CD4-positive, alpha-beta T cell treated with Interleukin-1 beta for 1 hour (primary cell): Measurements from ENCODE around the gene TUBGCP6.

Experiments
- DNase-seq, 2 donors: peaks; one replicate each; pipeline ENCODE4 v3.0.0-alpha.2; 2020 to 2022

TUBGCP6 gene

DNA sequence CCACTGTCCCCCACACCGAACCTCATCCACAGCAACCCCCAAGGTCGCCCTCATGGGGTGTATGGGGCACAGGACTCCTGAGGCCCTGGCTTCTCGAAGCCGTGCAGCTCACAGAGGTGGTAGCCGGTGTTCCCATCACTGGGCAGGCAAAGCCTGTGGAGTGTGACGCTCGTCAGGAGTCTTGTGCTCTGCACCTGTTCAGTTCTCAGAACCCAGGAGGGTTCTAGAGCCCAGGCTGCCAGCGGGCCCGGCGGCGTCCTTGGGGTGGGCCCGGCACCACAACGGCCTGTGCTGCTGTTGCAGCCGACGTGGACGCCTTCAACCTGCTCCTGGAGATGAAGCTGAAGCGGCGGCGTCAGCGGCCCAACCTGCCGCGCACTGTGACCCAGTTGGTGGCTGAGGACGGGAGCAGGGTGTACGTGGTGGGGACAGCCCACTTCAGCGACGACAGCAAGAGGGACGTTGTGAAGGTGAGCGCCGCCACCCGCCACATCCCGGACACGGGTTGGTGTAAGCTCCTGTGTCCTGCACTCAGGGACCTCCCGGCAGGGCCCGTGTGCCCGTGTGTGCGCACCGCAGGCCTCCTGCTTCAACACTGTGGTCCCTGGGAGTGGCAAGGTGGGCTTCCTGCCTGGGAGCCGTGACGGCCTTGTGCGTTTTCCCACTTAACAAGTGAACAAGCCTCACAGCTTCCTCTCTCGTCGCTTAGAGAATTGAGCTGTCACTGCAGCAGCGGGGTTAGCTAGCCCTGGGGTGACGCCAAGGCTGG is 50.6 kb downstream of the TUBGCP6 start:
- no peak for DNase-seq

DNA sequence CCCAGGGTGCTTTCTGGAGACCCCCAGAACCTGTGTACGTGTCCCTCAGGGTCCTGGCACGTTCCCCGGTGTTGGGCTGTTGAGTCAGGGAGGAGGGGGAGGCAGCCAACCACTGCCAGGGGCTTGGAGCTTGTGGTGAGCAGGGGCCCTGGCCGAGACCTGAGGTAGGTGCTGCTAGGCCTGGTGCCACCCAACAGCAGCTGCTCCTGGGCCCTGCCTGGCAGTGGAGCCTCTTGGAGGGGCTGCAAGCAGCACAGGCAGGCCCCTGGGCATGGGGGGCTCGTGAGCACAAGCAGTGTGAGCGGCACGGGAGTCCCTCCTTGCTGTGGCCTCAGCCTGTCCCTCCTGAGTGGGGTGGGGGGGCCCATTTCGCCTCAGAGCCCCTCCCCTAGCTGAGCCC is 51.2 kb downstream of the TUBGCP6 start:
- DNase-seq, result no peak

DNA sequence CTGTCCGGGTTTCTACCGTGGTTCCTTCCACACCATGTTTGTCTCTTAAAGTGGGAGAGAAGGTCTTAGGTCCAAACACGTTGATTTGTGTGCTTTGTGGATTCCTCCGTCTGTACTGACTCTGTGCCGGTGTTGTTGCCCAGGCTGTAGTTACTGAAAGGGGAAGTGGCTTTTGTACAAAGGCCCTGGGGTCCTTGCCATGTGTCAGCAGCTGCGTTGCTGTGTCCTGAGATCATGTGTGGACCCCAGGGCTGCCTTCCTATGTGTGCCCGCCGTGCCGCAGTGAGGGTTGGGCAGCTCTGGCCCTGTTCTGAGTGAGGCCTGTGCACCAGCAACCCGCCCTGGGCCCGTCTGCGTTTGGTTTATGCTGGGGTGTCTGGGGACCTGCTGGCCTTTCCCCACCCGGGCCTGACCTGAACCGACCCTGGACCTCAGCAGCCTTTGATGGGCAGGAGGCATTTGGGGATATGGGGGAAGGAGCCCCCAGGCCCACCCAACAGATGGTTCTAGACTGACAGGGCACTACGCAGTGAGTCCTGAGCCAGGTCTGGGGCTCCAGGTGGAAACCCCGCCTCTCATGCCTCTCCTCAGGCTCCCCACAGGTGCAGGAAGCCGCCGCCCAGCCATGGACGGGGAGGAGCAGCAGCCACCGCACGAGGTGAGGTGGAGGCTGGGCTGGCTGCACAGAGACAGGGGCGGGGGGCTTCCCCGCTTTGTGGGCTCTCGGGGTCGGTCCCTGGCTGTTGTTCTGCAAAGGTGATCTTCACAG is 52.2 kb downstream of the TUBGCP6 start:
- DNase-seq, result peak; percentile 65 to 77

DNA sequence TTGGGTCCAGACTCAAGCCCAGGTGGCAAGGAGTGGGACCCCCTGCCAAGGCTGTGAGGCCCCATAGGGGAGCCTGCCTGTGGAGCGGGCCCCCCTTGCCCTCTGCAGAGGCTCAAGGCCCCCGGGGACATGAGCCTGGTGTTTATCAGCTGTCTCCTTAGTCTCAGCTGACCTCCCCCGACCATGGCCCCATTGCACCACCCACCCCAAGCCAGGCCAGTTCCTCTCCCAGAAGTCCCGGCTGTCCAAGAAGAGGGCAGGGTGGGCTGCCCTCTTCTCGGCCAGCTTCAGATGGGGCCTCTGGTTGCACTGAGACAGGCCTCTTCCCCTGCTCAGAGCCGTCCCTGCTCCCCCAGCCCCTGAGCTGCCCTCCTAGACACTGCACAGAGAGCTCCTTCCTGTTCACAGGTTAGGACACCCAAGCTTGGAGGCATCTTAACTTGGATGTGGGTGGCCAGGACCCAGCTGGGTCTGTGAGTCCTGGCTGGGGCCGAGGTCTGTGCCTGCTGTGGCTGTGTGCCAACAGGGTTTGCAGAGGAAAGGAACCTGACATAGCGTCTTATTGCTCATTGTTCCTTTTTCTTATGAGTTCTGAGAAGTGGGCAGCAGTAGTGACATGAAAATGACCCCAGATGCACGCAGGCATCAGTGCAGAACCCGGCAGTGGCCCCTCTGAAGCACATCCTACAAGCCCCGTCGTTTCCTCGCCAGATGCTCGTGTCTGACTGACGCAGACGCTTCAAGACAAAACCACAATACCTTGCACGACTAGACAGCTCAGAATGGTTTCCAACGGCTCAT is 53.7 kb downstream of the TUBGCP6 start:
- DNase-seq, result peak; percentile 79 to 93

DNA sequence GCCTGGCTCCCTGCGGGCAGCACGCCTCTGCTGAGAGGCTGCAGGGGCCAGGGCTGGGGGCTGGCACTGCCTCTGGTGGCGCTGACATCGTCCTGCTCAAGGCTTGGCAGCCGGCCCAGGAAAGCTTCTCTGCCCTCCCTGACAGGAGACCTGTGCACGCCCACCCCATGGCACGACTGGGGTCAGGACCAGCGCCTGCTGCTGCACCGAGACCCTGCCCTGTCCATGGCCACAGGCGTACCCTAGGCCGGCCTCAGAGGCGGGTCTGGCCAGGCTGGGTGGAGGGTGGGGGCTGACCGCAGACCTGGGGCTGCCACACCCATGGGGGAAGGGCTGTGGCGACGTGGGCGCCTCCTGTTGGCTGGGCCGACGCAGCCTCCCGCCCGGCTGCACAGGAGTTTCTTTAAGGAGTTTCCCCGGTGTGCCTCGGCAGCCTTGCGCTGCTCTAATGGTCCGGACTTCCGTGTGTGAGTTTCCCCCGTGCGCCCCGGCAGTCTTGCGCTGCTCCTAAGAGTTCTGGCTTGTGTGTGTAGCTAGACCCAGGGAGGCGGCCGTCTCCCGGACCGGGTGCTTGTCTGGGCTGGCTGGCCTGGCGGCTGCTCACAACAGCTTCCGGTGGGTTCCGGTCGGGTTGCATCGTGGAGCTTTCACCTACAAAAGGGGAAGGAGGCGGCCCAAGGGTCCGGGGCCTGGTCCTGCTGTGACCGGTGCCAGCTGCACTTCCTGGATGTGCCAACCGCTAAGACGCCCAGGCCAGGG is 54.5 kb downstream of the TUBGCP6 start:
- DNase-seq, result peak; percentile 88 to 91

DNA sequence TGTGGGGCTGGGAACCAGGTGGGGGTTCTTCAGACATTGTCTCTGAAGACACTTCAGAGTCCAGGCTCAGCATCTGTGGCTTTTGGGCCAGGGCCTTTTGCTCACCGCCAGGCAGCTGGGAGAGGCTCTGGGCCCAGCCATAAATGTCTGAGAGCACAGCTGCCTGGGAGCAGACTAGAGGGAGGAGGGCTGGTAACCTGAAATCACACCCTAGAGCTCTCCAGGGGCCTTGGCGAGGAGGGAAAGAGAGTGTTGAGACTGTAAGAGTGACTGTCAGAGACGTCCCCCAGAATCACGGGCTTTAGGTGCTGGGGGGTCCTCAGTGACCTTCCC is 55.0 kb downstream of the TUBGCP6 start:
- no peak for DNase-seq

DNA sequence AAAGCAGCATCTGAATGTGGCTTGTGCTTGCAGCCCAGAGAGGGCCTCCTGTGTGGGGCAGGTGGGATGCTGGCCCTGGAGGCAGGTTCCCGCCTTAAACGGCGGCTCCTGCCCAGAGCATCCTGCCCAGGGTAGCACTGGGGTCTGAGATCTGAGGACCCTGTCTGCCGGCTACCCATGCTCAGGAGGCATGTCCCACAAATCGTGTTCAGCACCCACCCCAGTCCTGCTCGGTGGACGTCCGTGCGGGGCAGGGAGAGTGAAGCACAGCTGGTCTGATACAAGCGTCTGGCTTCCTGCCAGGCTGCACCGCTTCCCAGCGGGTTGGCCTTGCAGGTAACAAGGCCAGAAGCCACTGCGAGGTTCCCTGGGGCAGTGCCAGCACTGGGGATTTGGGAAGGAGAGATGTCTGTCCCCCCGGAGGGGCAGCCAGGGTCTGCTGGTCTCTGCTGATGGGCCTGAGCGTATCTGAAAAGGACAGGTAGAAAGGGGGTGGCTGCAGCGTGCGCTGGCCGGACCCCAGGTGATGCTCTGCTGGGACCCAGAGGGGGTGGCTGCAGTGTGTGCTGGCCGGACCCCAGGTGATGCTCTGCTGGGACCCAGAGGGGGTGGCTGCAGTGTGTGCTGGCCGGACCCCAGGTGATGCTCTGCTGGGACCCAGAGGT is 55.5 kb downstream of the TUBGCP6 start:
- no peak for DNase-seq

DNA sequence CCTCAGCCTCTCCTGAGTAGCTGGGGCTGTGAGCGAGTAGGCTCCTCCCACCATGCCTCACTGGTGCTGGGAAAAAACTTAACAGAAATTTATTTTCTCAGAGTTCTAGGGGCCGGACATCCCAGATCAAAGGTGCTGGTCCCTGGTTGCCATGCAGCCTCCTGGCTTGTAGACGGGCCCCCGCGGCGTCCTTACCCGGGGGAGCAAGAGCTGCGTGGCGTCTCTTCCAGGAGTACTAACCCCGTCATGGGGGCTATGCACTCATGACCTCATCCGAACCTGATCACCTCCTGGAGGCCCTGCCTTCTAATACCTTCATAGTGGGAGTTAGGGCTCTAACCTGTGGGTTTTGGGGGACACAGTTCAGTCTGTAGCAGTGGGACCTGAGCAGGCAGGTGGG is 56.5 kb downstream of the TUBGCP6 start:
- no peak for DNase-seq

DNA sequence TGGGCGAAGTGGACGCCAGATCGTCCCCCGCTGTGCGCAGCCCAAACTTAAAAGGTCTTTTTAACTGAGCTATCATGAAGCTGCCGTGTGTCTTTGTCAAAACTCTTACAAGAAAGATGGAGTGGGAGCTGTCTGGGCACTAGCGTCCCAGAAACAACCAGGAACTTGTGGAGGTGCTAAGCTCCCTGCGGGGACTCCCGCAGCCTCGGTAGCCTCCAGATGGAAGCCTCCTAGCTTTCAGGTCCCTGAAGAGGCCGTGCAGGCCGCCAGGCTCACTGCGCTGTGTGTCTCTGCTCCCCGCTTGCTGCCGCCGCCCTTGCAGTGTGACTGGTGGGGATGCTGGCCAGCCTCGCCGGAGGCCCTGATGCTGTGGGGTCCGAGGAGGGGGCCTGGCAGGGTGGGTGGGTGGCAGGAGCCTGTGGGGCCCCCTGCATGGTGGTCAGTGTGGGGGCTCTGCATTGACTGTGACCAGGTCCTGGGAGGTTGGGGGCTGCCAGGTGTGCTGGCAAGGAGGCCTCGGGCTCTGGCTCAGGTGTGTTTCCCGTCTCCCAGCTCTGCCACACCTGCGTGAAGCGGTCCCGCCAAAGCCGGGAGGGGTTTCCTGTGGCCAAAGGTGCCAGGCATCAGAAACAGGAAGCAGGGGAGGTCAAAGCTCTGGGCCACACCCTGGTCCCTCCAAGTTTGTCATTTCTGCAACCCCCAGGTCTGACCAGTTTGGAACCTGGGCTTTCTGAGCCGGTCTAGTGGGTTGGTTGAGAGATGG is 57.9 kb downstream of the TUBGCP6 start:
- peak; percentile 39 to 45 for DNase-seq

DNA sequence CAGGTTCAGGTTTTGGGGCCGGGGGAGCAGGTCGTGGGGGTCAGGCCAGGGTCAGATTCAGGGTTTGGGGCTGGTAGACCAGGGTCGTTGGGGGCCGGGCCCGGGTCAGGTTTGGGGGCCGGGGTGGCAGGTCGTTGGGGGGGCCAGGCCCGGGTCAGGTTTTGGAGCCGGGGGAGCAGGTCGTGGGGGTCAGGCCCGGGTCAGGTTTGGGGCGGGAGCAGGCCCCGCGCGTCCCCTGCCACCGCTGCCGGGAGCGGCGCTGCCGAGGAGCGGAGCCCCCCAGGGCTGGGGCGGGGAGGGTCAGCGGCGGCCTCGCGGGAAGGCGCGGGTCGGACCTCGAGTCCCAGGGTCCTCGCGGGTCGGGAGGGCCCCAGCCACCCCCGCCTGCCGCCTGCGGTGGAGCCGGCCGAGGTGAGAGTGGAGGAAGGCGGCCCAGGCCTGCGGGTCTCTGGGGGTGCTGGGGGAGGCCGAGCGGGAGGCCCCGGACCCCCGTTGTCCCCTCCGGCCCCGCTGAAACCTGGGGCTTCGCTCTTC is 58.6 kb downstream of the TUBGCP6 start:
- no peak for DNase-seq

DNA sequence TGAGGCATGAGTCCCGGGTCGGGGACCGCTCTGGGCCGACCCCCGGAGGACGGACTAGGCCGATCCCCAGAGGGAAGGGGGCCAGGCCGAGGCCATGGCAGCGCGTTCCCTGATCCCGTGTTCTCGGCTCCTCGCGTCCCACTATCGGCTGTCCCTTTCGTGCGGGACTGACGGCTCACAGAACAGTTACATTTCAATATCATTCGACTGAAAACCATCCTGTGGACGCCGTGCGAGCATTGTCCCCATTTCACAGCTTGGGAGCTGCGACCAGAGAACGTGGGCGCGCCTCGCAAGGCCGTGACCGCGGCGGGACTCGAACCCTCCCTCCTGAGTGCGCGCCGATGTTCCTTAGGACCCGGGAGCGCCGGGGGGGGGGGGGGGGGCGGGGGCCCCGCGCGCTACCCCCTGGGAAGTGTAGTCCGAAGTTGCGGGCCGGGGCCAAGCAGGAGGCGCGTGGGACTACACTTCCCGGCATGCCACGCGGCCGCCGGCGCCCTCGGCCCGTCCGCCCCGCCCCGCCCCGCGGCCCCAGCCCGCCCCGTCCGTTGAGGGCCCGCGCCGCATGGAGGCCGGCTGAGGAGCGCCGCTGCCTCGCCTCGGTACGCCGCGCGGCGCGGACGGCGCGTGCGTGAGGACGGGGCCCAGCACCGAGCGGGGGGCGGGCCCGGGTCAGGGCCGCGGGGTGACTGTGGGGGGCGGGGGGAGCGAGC is 59.3 kb downstream of the TUBGCP6 start, which contains the start of gene TRABD:
TSS of gene TRABD (plus strand) at position 539 of the 713 bp plus-strand sequence. CDS start 7,148 bp downstream, outside the sequence.
- peak; percentile 91 to 92 for DNase-seq

DNA sequence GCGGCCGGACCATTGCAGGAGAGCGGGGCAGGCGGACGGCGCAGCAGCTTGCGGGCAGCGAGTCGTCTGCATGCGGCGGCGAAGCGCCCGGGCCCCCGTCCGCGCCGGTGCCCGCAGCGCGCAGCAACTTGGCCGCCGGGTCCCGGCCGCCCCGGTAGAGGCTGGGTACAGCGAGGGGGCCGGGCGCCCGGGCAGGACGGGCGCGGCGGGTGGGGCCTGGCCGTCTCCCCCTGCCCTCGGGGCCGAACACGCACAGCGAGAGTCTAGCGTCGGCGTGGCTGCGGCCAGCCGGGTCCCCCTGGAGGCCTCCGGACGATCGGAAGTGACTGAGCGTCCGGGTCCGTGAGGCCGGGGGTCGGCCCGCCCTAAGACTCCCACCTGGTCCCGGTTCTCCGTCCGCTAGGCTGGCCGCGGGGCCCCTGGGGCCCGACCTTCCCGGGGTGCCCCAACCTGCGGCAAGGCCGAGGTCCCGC is 59.9 kb downstream of the TUBGCP6 start:
- no peak for DNase-seq

DNA sequence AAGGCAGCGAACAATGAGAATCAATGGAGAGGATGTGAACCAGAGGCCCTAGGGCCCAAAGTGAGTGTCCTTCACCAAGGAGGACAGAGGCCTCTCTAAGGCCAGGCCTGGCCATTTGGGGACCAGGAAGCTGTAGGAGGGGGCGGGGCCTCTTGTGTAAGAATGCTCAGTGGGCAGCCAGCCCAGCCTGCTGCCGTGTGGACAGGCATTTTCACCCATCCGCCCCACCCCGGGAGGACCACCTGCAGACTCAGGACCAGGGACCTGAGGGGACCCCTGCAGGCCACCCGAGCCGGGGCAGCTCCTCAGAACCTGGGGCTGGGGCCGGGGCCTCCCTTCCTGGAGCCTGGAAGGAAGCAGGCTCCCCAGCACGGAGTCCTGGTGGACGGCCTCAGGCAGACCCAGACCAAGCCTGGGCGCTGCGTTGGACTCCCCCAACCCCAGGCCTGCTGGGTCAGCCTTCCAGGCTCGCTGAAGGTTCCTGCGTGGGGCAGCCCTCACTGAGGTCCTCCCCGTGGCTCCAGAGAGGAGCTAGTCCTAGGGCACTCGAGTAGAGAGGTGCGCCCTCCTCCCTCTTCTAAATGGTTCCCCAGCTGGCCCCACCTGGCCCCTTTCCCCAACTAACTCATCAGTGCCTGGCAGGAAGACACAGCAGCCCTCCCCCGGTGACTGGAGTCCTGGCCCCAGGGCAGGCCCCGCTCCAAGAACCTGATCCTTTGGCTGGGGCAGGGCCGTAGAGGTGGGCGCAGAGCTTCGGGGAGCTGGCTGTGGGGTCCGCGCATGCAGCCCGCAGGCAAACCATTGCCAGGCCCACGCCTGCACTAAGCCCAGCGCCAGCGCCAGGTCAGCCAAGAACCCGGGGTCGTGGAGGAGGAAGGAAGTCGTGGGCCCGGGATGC is 60.6 kb downstream of the TUBGCP6 start:
- DNase-seq, result no peak

DNA sequence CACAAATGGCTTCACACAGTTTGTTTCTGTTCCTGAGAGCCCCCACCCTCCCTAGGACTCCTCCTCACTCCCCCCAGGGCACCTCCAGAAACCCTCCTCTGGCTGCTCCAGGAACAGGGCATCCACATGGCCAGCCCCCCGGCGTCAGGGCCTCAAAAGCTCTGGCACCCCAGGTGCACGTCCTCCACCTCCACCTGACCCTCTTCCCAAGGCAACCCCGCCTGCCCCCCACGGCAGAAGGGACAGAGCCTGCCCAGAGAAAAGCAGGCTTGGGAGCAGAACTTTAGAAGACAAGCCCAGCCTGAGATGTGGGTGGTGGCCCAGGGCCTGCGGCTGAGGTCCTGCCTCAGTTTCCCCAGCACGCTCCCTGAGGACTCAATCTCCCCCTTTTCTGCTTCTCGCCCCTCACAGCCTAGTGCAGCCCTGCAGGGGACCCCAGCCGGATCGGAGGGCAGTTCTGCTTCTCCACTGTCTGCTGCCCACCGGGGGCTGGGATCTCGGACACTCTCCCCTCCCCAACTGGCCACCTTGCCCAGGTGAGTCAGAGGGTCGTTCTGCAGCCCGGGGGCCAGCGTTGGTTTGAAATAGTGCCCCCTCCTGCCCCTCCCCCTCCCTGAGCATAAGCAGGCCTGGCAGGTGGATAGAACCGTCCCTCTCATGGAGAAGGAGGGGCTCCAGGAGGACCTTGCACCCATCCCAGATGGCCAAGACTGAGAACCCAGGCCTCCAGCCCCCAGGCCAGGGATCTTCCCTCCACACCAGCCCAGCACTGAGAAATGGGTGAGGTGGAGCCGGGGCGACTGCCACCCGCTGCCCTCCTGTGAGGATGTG is 61.5 kb downstream of the TUBGCP6 start:
- DNase-seq, result no peak

DNA sequence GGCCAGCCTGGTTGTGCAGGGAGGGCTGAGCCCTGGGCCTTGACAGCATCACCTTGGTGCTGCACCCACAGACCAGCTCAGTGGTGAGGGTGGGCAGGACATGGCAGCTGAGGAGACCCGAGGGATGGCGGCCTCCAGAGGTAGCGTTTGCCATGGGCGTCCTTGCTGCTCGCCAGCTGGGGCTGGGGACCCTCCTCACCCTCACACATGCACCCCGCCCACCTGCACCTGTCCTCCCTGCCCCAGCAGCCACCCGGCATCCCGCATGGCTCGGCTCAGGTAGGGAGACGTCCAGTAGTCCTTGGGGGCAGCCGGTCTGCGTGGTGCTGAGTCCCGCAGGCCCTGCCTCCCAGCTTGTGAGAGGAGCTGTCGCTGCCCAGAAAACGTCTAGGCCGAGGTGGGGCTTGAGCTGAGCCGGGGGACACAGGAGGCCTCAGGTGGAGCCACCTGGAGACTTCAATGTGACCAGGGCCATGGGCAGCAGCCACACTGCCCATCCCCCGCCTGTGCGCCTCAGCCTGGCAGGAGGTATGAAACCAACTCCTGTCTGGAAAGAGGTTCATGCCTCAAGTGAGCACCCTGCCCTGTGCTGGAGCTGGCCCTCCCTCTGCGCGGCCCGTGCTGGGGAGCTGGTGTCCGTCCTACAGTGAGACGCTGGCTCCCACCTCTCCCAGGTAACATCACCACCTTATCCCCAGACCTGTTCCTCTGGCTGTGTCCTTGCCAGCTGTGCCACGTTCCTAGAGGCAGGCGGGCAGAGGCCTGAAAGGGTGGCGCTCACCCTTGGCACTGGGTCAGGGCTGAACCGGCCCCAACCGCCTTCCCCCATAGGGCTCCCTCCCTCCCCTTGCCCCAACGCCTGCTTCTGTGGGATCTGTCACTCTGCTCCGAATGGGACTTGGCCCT is 62.4 kb downstream of the TUBGCP6 start:
- no peak for DNase-seq

DNA sequence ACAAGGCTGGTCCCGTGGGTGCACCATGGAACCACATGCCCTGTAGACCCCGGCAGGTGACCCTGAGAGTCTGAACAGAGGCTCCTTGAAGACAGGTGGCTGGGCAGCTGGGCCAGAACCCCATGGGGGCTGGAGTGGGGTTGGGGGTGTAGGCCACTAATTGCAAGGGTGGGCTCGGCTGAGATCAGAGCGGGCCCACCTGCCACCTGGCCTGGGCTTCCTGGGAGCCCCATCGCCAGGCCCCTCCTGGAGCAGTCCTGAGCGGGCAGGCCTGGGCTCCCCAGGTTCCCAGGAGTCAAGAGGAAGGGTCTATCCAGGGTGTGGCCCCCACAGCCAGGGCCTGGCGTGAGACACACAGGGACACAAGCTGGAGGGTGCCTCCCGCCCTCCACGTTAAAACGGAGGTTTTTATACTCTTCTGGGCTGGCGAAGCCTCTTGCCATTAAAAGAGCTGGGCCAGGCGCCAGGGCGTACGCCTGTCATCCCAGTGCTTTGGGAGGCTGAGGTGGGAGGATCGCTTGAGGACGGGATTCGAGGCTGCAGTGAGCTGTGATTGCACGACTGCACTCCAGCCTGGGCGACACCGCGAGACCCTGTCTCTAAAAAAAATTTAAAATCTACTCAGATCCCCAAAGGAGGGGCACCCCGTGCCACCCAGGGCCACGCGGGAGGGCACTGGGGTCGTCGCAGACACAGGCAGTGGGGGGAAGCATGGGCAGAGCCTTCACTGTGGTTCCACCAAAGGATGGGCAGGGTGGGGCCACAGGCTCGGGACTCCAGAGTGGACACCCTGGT is 63.9 kb downstream of the TUBGCP6 start:
- DNase-seq, result no peak
